ENCODE measurements around the gene ALDH16A1.
"Not testable (repeated sequence)": the region's sequence is repeated elsewhere in the genome, so short reads cannot be mapped to it uniquely, and the experiment has no call there.

The ALDH16A1 gene

DNA sequence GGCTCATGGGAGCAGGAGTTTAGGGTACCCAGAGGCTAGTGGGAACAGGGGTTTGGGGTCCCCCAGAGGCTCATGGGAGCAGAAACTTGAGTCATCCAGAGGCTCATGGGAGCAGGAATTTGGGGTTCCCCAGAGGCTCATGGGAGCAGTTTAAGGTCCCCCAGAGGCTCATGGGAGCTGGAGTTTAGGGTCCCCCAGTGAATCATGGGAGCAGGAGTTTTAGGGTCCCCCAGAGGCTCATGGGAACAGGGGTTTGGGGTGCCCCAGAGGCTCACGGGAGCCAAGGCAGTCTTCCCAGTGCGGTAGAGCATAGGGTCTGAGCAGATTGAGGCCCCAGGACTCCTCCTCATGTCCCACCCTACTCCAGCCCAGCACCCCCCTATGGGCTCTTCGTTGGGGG is 12.3 kb downstream of the ALDH16A1 start:
- DNase-seq (ENCODE audit: low read depth) = no peak

DNA sequence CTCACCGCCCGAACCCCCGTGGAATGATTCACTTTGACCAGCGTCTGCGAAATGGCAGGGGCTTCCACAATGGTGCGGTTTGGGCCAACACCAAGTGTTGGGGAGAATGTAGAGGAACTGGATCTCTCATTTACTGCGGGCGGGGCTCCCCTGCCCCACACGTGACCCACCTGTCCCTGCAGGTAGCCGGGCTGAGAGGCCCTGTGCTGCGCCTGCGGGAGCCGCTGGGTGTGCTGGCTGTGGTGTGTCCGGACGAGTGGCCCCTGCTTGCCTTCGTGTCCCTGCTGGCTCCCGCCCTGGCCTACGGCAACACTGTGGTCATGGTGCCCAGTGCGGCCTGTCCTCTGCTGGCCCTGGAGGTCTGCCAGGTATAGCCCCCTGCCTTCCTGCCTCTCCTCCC is 15.2 kb downstream of the ALDH16A1 start:
- DNase-seq (ENCODE audit: low read depth) = no peak

DNA sequence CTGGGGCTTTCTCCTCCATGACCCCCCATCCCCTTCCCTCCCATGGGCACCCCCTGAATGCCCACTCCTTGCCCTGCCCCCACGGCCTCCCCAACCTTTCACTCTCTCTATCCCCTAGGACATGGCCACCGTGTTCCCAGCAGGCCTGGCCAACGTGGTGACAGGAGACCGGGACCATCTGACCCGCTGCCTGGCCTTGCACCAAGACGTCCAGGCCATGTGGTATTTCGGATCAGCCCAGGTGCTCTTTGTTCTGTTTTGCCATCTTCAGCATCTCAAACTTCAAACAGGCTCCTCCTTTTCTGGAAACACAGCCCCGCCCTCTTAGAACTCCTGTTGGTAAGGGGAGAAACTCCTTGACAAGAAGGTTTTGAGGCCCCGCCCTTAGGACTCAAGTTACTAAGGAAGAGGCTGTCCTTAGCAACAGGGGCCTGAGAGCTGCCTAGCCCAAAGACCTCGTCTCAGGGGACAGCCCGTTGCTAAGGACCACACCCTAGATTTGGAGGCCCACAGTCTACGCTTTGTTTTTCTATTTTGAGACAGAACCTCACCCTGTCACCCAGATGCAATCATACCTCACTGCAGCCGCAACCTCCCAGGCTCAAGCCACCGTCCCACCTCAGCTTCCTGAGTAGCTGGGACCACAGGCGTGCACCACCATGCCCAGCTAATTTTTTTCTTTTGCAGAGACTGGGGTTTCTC is 15.9 kb downstream of the ALDH16A1 start:
- peak; percentile 85 for DNase-seq (ENCODE audit: low read depth)

DNA sequence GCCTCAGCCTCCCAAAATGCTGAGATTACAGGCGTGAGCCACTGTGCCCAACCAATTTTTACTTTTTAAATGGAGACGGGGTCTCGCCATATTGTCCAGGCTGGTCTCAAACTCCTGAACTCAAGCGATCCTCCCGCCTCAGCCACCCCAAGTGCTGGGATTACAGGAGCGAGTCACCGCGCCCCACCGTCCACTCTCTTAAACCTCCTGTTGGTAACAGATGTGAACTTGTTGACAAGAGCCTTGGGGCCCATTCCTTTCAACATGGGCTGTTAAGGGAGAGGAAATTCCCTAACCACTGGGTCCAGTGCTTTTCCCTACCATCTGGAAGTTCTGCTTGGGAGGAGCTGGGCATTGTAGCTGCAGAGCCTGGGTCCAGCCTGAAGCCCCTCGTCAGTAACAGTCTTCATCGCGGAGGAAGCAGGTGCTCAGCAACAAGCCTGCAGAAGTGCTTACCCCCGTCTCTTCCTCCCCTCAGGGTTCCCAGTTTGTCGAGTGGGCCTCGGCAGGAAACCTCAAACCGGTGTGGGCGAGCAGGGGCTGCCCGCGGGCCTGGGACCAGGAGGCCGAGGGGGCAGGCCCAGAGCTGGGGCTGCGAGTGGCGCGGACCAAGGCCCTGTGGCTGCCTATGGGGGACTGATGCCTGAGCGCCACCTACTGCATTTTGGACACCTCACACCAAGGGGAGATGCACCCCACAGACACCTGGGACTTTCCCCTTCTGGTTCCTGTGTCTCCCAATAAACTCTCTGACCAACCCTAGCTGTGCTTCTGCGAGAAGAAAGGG is 17.0 kb downstream of the ALDH16A1 start:
- DNase-seq (ENCODE audit: low read depth) = peak; percentile 61

DNA sequence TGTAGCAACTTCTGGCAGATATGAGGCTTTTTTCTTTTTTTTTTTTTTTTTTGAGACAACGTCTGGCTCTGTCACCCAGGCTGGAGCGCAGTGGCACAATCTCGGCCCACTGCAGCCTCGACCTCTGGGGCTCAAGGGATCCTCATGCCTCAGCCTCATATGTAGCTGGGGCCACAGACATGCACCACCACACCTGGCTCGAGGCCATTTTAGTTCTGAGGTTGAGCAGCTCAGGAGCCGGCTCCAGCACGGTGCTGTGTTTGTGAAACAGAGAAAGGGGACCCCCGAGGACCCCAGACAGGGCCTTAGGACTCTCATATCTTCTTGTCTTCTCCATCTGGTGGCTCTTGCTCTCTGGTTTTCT is 17.6 kb downstream of the ALDH16A1 start:
- no peak for DNase-seq (ENCODE audit: low read depth)

DNA sequence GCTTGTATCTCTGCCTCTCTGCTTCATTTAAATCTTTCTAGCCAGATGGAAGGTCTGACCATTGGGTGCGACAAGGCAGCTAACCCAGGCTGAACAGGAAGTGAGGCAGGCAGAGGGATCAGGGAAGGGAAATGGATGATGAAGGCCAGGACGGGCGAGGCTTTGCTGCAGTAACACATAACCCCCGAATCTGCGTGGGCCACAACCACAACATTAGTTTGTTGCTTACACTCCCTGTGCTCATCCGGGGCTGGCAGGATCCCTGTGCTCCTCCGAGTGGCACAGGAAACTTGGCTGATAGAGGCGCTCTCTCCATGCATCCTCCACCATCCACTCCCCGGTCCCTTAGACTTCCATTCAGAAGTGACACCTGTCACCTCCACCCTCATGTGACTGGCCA is 19.9 kb downstream of the ALDH16A1 start:
- DNase-seq (ENCODE audit: low read depth) = no peak

DNA sequence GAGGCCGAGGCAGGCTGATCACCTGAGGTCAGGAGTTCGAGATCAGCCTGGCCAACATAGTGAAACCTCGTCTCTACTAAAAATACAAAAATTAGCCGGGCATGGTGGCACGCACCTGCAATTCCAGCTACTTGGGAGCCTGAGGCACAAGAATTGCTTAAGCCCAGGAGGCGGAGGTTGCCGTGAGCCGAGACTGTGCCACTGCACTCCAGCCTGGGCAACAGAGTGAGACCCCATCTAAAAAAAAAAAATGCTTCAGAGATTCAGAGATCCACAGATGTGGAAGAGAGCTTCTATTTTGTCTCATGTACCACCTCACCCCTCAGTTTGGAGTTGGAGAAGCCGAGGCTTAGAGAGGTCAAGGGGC is 20.5 kb downstream of the ALDH16A1 start:
- not testable (repeated sequence) for DNase-seq (ENCODE audit: low read depth)

DNA sequence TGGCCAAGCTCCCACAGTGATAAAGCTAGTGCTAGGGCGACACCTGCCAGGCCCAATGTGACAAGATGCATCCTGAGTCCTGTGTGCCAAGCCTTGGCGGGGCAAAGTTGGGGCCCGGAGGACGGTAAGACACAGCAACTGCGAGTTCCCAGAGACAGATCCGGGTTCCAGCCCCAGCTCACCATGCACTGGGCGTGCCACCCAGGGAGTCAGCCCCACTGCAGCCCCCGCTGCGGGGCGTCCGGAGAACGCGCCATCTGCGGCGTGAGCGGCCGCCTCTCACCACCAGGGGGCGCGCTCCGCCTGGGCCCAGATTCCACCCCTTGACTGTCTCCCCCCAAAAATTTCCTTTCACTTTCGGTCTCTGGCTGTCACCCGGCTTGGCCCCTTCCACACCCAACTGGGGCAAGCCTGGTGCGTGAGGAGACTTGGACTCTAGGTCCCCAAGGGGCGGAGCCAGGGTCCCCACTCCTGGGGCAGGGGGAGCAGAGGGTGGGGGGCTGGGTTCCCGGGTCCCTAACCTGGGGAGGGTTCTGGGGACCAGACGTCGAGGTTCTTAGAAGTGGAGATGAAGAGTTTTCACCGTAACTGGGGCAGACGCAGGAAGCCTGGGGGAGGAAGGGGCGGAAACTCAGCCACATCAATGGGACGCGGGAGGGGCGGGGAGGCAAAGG is 21.0 kb downstream of the ALDH16A1 start, which contains the start of gene FLT3LG:
FLT3LG (plus strand) TSS at position 348 of the 674 bp plus-strand sequence. CDS start 425 bp downstream, outside the sequence.
- DNase-seq (ENCODE audit: low read depth) = peak; percentile 84

DNA sequence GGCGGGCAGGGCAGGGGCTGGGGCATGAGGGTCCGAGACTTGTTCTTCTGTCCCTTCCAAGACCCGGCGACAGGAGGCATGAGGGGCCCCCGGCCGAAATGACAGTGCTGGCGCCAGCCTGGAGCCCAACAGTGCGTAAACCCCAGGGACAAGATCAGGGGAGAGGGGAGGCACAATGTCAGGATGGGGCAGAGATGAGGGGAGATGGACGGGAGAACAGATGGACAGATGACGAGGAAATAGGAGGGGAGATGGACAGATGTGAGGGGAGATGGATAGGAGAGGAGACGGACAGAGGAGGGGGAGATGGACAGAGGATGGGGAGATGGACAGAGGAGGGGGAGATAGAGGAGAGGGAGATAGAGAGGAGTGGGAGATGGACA is 21.5 kb downstream of the ALDH16A1 start:
- DNase-seq (ENCODE audit: low read depth) = no peak

DNA sequence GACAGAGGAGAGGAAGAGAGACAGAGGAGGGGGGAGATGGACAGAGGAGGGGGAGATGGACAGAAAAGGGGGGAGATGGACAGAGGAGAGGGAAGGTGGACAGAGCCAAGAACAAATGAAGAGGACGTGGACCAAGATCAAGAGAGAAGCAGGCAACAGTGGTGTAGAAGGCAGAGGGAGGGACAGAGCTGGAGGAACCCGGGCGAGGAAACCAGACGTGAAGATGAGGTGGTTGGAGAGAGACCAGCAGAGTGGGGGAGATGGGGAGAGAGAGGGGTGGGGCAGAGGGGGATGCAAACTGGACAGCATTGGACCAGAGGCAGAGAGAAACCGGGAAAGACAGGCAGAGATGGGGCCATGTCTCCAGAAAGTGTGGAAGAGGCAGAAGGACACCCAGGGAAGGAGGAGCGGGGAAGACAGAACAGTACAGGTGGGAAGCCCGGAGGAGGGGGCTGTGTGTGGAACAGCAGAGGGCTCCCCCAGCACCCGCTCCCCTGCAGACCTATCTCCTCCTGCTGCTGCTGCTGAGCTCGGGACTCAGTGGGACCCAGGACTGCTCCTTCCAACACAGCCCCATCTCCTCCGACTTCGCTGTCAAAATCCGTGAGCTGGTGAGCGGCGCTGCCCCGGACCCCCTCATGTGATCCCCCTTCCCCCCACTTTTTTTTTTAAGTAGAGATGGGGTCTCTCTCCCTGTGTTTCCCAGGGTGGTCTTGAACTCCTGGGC is 22.3 kb downstream of the ALDH16A1 start:
- no peak for DNase-seq (ENCODE audit: low read depth)

DNA sequence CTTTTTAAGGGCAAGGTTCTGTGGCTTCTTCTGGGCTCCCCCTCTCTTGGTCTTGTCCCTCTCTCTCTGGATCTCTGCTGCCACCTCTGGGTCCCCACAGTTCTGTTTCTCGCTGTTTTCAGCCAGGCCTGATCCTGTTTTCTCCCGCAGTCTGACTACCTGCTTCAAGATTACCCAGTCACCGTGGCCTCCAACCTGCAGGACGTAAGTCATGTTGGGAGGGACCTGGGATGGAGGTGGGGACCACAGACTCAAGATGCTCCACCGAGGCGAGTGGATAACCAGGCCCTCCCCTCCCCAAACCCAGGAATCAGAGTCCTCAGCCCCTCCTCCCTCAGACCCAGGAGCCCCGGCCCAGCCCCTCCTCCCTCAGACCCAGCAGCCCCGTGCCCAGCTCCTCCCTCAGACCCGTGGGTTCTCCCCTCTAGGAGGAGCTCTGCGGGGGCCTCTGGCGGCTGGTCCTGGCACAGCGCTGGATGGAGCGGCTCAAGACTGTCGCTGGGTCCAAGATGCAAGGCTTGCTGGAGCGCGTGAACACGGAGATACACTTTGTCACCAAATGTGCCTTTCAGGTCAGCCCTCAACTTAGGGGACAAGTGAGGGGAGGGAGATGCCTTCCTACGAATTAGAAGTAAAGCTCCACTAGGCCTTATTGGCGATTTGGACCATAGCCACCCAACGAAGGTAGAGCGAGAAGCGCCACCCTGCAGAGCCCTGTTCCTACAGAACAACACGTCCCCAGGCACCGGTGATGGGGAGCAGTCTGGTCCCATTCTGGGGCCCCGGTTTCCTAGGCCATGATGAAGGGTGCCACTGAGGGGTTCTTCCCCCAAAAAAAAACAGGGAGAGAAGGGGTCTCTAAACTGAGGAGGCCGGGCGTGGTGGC is 23.2 kb downstream of the ALDH16A1 start:
- DNase-seq (ENCODE audit: low read depth) = peak; percentile 49

DNA sequence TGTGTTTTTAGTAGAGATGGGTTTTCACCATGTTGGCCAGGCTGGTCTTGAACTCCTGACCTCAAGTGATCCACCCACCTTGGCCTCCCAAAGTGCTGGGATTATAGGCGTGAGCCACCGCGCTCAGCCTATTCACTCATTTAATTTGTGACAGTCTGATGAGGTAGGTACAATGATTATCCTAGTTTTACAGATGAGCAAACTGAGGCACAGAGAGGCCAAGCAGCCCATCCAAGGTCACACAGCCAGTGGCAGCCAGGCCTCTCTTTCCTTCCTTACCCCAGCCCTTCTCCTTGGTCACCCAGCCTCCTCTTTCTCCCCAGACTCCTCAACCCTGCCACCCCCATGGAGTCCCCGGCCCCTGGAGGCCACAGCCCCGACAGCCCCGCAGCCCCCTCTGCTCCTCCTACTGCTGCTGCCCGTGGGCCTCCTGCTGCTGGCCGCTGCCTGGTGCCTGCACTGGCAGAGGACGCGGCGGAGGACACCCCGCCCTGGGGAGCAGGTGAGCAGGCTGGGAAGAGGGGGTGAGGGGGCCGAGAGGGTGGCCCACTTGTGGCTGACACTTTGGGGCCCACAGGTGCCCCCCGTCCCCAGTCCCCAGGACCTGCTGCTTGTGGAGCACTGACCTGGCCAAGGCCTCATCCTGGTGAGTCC is 27.1 kb downstream of the ALDH16A1 start:
- DNase-seq (ENCODE audit: low read depth) = no peak

DNA sequence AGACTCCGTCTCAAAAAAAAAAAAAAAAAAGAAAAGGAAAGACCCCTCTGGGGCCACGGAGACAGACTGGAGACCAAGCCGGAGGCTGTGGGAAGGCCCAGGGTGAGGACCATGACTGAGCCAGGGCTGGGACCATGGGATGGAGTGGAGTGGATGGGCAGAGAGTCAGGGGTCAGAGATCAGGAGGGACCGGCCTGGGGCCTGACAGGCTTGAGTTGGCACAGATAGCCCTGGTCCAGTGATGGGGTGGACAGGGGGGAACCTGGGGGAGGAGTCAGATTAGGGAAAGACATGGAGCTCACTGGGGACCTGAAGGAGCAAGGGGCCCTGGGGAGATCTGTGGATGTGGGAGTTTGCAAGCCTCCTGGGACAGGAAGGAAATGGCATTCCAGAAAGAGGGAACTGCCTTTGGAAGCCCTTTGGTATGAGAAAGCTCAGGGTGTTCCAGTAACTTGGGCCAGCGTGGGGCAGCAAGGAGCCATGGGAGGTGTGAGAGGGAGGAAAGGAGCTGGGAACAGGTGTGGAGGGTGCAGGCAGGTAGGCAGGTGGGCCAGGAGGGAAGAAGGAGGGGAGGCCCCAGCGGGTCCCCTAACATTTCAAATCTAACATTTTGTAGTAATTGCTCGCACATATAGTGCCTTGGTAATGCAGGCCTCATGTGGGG is 28.1 kb downstream of the ALDH16A1 start:
- no peak for DNase-seq (ENCODE audit: low read depth)

DNA sequence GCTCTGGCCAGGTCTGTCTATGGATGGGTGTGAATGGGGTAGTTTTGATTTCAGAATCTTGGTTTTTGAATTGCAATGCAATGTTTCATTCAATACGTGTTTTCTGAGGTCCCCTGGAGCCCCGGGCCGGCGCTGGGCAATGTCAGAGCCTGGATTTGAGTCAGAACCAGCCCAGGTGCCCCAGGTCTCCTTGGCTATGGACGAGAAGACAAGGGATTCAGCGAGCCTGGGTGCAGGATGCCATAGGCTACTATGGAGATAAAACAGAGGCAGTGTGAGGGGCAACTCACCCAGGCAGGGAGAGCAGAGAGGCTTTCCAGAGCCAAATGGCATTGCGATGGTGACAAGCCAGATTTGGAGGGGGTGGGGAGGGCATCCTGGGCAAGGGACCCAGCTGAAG is 33.2 kb downstream of the ALDH16A1 start:
- DNase-seq (ENCODE audit: low read depth) = no peak

DNA sequence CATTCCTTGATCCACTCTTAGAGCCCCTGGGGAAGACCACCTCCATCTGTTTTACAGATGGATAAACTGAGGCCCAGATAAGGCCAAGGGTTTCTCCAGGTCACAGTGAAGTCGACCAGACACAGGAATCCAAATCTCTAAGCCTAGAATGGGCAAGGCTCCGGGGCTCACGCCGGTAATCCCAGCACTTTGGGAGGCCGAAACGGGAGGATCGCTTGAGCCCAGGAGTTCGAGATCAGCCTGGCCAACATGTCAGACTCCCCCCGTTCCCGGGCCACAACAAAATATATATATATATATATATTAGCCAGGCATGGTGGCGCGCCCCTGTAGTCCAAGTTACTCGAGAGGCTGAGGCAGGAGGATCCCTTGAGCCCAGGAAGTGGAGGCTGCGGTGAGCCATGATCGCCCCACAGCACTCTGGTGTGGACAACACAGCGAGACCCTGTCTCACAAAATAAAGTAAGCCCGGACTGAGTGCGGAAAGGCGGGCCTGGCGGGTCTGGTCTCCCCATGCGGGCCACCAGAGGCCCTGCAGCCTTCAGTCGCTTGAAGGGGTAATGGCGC is 33.8 kb downstream of the ALDH16A1 start:
- no peak for DNase-seq (ENCODE audit: low read depth)

DNA sequence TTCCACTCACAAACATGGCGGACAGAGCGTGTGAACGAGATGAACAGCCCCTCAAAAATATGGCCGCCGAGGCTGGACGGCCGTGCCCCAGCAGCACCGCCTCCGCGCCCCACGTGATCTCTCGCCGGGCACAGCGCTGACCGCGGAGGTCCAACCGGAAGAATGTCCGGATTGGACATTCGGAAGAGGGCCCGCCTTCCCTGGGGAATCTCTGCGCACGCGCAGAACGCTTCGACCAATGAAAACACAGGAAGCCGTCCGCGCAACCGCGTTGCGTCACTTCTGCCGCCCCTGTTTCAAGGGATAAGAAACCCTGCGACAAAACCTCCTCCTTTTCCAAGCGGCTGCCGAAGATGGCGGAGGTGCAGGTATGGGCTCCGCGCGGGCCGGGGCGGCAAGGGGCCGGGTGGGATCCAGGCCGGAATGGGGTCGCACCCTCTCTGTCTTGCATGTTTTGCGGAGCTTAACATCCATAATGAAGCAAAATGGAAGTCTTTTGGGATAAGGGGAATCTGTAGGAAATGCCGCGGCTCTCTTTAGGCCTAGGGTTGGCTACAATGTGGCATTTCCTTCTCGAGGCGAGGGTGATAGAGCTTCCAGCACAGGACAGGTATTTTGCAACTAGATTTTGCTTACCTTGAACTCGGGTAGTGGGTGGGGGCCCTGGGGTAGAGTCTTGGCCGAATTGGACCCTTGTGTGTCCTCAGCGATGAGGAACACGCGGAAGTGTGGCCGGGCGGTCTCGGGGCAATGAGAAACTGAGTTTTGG is 34.4 kb downstream of the ALDH16A1 start, which contains the start of gene RPL13A:
RPL13A (plus strand) TSS at position 332 of the 769 bp plus-strand sequence; CDS start at position 354, 22 bp downstream.
- peak; percentile 98 for DNase-seq (ENCODE audit: low read depth)

DNA sequence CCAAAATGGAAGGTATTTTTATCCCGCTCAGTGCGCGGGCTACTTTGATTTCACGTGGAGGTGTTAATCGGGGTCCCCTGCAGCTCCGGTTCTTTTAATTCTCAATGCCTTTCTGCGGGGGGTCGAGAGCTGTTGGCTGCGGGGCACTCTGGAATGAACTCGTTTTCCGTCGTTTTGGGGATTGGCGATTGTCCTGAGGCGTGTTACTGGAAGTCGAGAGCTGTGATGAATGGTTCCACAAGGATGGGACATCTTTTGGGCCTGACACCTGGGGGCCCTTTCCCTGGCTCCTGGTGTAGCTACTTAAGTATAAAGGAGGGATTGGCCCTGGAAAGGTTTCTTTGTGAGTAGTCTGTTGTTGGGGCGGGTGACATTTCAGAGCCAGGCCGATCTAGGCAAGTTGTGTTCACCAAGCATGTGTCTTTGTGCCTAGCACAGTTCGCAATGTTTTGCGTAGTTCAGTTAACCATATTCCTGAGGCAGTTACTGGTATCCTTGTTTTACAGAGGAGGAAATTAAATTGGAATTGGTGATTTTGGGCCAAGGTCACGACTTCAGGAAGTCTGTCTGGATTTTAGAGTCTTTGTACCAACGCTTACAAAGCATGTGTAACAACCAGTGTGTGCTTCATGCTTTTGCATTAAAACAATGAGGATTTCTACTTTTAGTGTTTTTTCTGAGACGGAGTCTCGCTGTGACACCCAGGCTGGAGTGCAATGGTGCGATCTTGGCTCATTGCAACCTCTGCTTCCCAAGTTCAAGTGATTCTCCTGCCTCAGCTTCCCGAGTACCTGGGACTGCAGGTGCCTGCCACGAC is 35.2 kb downstream of the ALDH16A1 start:
- DNase-seq (ENCODE audit: low read depth) = no peak
